ENCODE results near the gene OR6C68. TPM values are rescaled to one million over a fixed set of nuclear protein-coding genes. Genes with fewer than 3 reads are reported as not detected.
"Not testable (repeated sequence)": the region's sequence is repeated elsewhere in the genome, so short reads cannot be mapped to it uniquely, and the experiment has no call there.

Gene OR6C68
- total and polyA plus RNA-seq, 9 donors, result not detected

DNA sequence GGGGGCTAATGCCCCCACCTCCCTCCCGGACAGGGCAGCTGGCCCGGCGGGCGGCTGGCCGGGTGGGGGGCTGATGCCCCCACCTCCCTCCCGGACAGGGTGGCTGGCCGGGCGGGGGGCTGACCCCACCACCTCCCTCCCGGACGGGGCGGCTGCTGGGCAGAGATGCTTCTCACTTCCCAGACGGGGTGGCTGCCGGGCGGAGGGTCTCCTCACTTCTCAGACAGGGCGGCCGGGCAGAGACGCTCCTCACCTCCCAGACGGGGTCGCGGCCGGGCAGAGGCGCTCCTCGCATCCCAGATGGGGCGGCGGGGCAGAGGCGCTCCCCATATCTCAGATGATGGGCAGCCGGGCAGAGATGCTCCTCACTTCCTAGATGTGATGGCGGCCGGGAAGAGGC, 13.0 kb upstream of the OR6C68 start:
- not testable (repeated sequence) for H3K9me3 ChIP-seq (replicated peaks; ENCODE audit: control insufficient read depth, low read depth, low read length); DNase-seq; H3K36me3 ChIP-seq (ENCODE audit: control insufficient read depth, insufficient read depth, low read length); H3K27me3 ChIP-seq (ENCODE audit: control insufficient read depth, insufficient read depth, low read length); H3K27ac ChIP-seq (ENCODE audit: low read length); H3K4me3 ChIP-seq (ENCODE audit: low read length); H3K4me1 ChIP-seq (ENCODE audit: control insufficient read depth, insufficient read depth, low read length)
- 97% methylated on average over 5 of the region's 29 CpGs for WGBS (ENCODE audit: insufficient coverage)

DNA sequence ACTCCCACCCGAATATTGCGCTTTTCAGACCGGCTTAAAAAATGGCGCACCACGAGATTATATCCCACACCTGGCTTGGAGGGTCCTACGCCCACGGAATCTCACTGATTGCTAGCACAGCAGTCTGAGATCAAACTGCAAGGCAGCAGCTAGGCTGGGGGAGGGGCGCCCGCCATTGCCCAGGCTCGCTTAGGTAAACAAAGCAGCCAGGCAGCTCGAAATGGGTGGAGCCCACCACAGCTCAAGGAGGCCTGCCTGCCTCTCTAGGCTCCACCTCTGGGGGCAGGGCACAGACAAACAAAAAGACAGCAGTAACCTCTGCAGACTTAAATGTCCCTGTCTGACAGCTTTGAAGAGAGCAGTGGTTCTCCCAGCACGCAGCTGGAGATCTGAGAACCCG, 7.9 kb upstream of the OR6C68 start:
- H3K4me1 ChIP-seq (ENCODE audit: control insufficient read depth, insufficient read depth, low read length); H3K27ac ChIP-seq (ENCODE audit: low read length); H3K27me3 ChIP-seq (ENCODE audit: control insufficient read depth, insufficient read depth, low read length); DNase-seq; H3K9me3 ChIP-seq (replicated peaks; ENCODE audit: control insufficient read depth, low read depth, low read length); H3K36me3 ChIP-seq (ENCODE audit: control insufficient read depth, insufficient read depth, low read length); H3K4me3 ChIP-seq (ENCODE audit: low read length): not testable (repeated sequence)
- WGBS (ENCODE audit: insufficient coverage), result no CpG with 5 or more reads among the region's 13 CpGs

DNA sequence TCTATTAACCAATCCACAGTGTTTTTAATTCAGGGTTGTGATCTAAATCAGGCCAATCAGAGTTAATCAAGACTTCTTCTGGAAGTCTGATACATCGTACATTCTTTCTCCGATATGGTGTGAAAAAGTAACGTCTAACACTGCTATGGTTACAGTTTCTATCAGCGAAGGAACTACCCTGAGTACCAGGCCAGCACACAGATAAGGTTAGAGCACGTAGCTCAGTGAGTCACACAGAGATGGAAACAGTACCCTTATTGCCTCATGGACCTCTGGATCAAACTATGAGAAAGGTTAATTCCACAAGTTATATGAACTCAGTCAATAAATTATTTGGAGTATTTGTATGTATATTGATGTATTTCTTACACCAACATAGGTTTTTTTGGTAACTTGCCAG, 3.3 kb downstream of the OR6C68 start:
- no peak overlapping the region for H3K4me3 ChIP-seq (ENCODE audit: low read length)
- whole genome bisulfite sequencing (ENCODE audit: insufficient coverage), result 87% methylated on average over 5 of the region's 5 CpGs
- no peaks in the 10 kb centered on the region for H3K9me3 ChIP-seq (replicated peaks; ENCODE audit: control insufficient read depth, low read depth, low read length)
- no peaks in the 10 kb centered on the region for H3K4me1 ChIP-seq (ENCODE audit: control insufficient read depth, insufficient read depth, low read length)
- H3K36me3 ChIP-seq (ENCODE audit: control insufficient read depth, insufficient read depth, low read length), result no peaks in the 10 kb centered on the region
- no peaks in the 10 kb centered on the region for H3K27me3 ChIP-seq (ENCODE audit: control insufficient read depth, insufficient read depth, low read length)
- no peak overlapping the region for H3K27ac ChIP-seq (ENCODE audit: low read length)
- DNase-seq, result no peak

DNA sequence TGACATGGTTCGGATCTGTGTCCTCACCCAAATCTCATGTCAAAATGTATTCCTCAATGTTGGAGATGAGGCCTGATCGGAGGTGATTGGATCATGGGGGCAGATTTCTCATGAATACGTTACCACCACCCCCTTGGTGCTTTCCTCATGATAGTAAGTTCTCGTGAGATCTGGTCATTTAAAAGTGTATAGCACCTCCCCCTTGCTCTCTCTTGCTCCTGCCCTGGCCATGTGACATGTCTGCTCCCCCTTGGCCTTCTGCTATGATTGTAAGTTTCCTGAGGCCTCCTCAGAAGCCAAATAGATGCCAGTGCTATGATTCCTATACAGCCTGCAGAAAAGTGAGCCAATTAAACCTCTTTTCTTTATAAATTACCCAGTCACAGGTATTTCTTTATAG, 7.1 kb downstream of the OR6C68 start:
- H3K4me1 ChIP-seq (ENCODE audit: control insufficient read depth, insufficient read depth, low read length), result no peaks in the 10 kb centered on the region
- no peak overlapping the region for H3K4me3 ChIP-seq (ENCODE audit: low read length)
- H3K27me3 ChIP-seq (ENCODE audit: control insufficient read depth, insufficient read depth, low read length), result no peaks in the 10 kb centered on the region
- DNase-seq, result no peak
- H3K9me3 ChIP-seq (replicated peaks; ENCODE audit: control insufficient read depth, low read depth, low read length), result no peaks in the 10 kb centered on the region
- WGBS (ENCODE audit: insufficient coverage), result 86% methylated on average over 1 of the region's 4 CpGs
- H3K27ac ChIP-seq (ENCODE audit: low read length), result no peak overlapping the region
- H3K36me3 ChIP-seq (ENCODE audit: control insufficient read depth, insufficient read depth, low read length), result no peaks in the 10 kb centered on the region

DNA sequence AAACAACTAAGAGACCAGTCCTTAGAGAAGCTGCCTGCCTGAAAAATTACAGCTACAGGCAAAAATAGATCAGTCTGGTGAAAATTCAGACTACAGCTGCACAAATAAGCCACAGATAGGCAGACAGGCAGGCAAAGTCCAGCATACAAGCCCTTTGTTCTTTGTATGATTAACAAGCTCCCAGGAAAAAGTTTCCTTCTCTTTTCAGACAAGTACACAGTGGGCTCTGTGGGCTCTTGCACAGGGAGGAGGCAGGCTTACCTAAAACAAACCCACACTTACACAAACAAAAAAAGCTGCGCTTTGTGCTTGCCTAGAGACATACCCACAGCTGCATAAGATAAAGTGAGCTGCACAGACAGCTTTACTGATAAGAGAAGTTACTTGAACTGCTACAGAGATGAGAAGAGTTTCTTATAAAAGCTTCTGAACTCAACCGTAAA, 7.7 kb downstream of the OR6C68 start:
- H3K27me3 ChIP-seq (ENCODE audit: control insufficient read depth, insufficient read depth, low read length), result no peaks in the 10 kb centered on the region
- DNase-seq, result no peak
- H3K4me3 ChIP-seq (ENCODE audit: low read length), result no peak overlapping the region
- H3K4me1 ChIP-seq (ENCODE audit: control insufficient read depth, insufficient read depth, low read length), result no peaks in the 10 kb centered on the region
- no peak overlapping the region for H3K27ac ChIP-seq (ENCODE audit: low read length)
- no peaks in the 10 kb centered on the region for H3K9me3 ChIP-seq (replicated peaks; ENCODE audit: control insufficient read depth, low read depth, low read length)
- no peaks in the 10 kb centered on the region for H3K36me3 ChIP-seq (ENCODE audit: control insufficient read depth, insufficient read depth, low read length)
- no CpG with 5 or more reads among the region's 2 CpGs for WGBS (ENCODE audit: insufficient coverage)

DNA sequence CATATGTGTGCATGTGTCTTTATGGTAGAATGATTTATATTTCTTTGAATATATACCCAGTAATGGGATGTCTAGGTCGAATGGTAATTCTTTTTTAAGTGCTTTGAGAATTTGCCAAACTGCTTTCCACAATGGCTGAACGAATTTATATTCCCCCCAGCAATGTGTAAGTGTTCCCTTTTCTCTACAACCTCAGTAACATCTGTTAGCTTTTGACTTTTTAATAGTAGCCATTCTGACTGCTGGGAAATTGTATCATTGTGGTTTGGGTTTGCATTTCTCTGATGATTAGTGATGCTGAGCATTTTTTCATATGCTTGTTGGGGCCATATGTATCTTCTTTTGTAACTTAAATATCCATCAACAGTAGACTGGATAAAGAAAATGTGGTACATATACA, 9.4 kb downstream of the OR6C68 start:
- no peak overlapping the region for H3K4me3 ChIP-seq (ENCODE audit: low read length)
- no CpG with 5 or more reads among the region's 2 CpGs for WGBS (ENCODE audit: insufficient coverage)
- DNase-seq, result no peak
- no peaks in the 10 kb centered on the region for H3K9me3 ChIP-seq (replicated peaks; ENCODE audit: control insufficient read depth, low read depth, low read length)
- no peaks in the 10 kb centered on the region for H3K27me3 ChIP-seq (ENCODE audit: control insufficient read depth, insufficient read depth, low read length)
- no peak overlapping the region for H3K27ac ChIP-seq (ENCODE audit: low read length)
- no peaks in the 10 kb centered on the region for H3K4me1 ChIP-seq (ENCODE audit: control insufficient read depth, insufficient read depth, low read length)
- H3K36me3 ChIP-seq (ENCODE audit: control insufficient read depth, insufficient read depth, low read length), result no peaks in the 10 kb centered on the region

DNA sequence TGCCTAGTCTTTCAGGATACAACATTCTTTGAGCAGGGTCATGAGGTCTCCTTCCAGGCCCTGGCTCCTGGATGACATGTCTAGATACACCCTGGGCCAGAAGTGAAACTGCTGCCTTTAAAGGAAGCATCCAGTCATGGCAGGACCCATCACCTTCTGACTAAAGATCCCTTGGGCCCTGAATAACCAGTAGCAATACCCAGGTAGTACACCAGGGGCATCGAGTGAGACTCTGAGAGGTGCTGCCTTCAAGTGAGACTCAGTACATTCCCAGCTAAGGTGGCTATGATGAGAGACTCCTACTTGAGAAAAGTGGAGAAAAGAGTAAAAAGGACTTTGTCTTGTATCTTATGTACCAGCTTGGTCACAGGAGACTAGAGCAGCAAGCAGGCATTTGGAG, 23.5 kb downstream of the OR6C68 start:
- no peaks in the 10 kb centered on the region for H3K36me3 ChIP-seq (ENCODE audit: control insufficient read depth, insufficient read depth, low read length)
- no peaks in the 10 kb centered on the region for H3K4me1 ChIP-seq (ENCODE audit: control insufficient read depth, insufficient read depth, low read length)
- H3K4me3 ChIP-seq (ENCODE audit: low read length), result no peak overlapping the region
- H3K27ac ChIP-seq (ENCODE audit: low read length), result no peak overlapping the region
- no peaks in the 10 kb centered on the region for H3K27me3 ChIP-seq (ENCODE audit: control insufficient read depth, insufficient read depth, low read length)
- DNase-seq, result no peak
- H3K9me3 ChIP-seq (replicated peaks; ENCODE audit: control insufficient read depth, low read depth, low read length), result no peaks in the 10 kb centered on the region
- WGBS (ENCODE audit: insufficient coverage), result no CpG with 5 or more reads among the region's 1 CpG

DNA sequence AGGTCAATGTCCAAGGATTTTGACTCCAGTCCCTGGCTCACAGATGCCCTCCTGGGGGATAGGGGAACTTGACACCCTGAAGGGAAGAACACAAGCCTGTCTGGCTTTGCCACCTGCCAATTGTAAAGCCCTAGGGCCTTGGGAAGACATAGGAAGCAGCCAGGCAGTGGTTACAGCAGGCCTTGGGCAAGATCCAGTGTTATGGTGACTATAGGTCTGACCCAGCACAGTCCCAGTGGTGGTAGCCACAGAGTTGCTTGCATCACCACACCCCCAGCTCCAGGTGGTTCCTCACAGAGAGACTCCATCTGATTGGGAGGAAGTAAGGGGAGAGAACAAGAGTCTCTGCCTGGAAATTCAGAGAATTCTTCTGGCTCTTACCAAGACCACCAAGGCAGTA, 24.2 kb downstream of the OR6C68 start:
- no peak overlapping the region for H3K4me3 ChIP-seq (ENCODE audit: low read length)
- H3K27ac ChIP-seq (ENCODE audit: low read length), result no peak overlapping the region
- H3K4me1 ChIP-seq (ENCODE audit: control insufficient read depth, insufficient read depth, low read length), result no peaks in the 10 kb centered on the region
- H3K36me3 ChIP-seq (ENCODE audit: control insufficient read depth, insufficient read depth, low read length), result no peaks in the 10 kb centered on the region
- DNase-seq, result no peak
- no peaks in the 10 kb centered on the region for H3K9me3 ChIP-seq (replicated peaks; ENCODE audit: control insufficient read depth, low read depth, low read length)
- H3K27me3 ChIP-seq (ENCODE audit: control insufficient read depth, insufficient read depth, low read length), result no peaks in the 10 kb centered on the region

Other genes with a start within 250 kb of the OR6C68 start
- gene OR6C74, start 247.8 kb upstream of the OR6C68 start, total RNA-seq, result not detected
- gene OR6C74, start 247.8 kb upstream of the OR6C68 start, polyA plus RNA-seq (ENCODE audit: insufficient read depth in 1 of 8, insufficient read length in 8 of 8, low replicate concordance in 1 of 8), result not detected
- not detected for gene OR6C6, start 195.8 kb upstream of the OR6C68 start, total RNA-seq
- not detected for gene OR6C6, start 195.8 kb upstream of the OR6C68 start, polyA plus RNA-seq (ENCODE audit: insufficient read depth in 1 of 8, insufficient read length in 8 of 8, low replicate concordance in 1 of 8)
- not detected for gene OR6C1, start 178.0 kb upstream of the OR6C68 start, total RNA-seq
- gene OR6C1, start 178.0 kb upstream of the OR6C68 start, polyA plus RNA-seq (ENCODE audit: insufficient read depth in 1 of 8, insufficient read length in 8 of 8, low replicate concordance in 1 of 8), result not detected
- not detected for gene OR6C3, start 161.6 kb upstream of the OR6C68 start, total RNA-seq
- gene OR6C3, start 161.6 kb upstream of the OR6C68 start, polyA plus RNA-seq (ENCODE audit: insufficient read depth in 1 of 8, insufficient read length in 8 of 8, low replicate concordance in 1 of 8), result not detected
- not detected for gene OR6C75, start 129.4 kb upstream of the OR6C68 start, total RNA-seq
- gene OR6C75, start 129.4 kb upstream of the OR6C68 start, polyA plus RNA-seq (ENCODE audit: insufficient read depth in 1 of 8, insufficient read length in 8 of 8, low replicate concordance in 1 of 8), result under 1 TPM in 1 of 8 donors, not detected in 7; 0.06 TPM
- not detected for gene OR6C65, start 91.8 kb upstream of the OR6C68 start, total RNA-seq
- not detected for gene OR6C65, start 91.8 kb upstream of the OR6C68 start, polyA plus RNA-seq (ENCODE audit: insufficient read depth in 1 of 8, insufficient read length in 8 of 8, low replicate concordance in 1 of 8)
- not detected for gene OR6C76, start 66.1 kb upstream of the OR6C68 start, total RNA-seq
- not detected for gene OR6C76, start 66.1 kb upstream of the OR6C68 start, polyA plus RNA-seq (ENCODE audit: insufficient read depth in 1 of 8, insufficient read length in 8 of 8, low replicate concordance in 1 of 8)
- not detected for gene OR6C2, start 48.3 kb upstream of the OR6C68 start, total RNA-seq
- gene OR6C2, start 48.3 kb upstream of the OR6C68 start, polyA plus RNA-seq (ENCODE audit: insufficient read depth in 1 of 8, insufficient read length in 8 of 8, low replicate concordance in 1 of 8), result not detected
- not detected for gene OR6C70, start 22.2 kb upstream of the OR6C68 start, total RNA-seq
- gene OR6C70, start 22.2 kb upstream of the OR6C68 start, polyA plus RNA-seq (ENCODE audit: insufficient read depth in 1 of 8, insufficient read length in 8 of 8, low replicate concordance in 1 of 8), result not detected
- not detected for gene OR6C4, start 57.2 kb downstream of the OR6C68 start, total RNA-seq
- gene OR6C4, start 57.2 kb downstream of the OR6C68 start, polyA plus RNA-seq (ENCODE audit: insufficient read depth in 1 of 8, insufficient read length in 8 of 8, low replicate concordance in 1 of 8), result under 1 TPM in 1 of 8 donors, not detected in 7; 0.12 TPM
- gene OR2AP1, start 80.1 kb downstream of the OR6C68 start, total RNA-seq, result not detected
- gene OR2AP1, start 80.1 kb downstream of the OR6C68 start, polyA plus RNA-seq (ENCODE audit: insufficient read depth in 1 of 8, insufficient read length in 8 of 8, low replicate concordance in 1 of 8), result not detected
- gene OR10P1, start 144.5 kb downstream of the OR6C68 start, total RNA-seq, result not detected
- gene OR10P1, start 144.5 kb downstream of the OR6C68 start, polyA plus RNA-seq (ENCODE audit: insufficient read depth in 1 of 8, insufficient read length in 8 of 8, low replicate concordance in 1 of 8), result under 1 TPM in 1 of 8 donors, not detected in 7; 0.34 TPM
- gene ITGA7, start 215.5 kb downstream of the OR6C68 start, total RNA-seq, result 255 TPM
- gene ITGA7, start 215.5 kb downstream of the OR6C68 start, polyA plus RNA-seq (ENCODE audit: insufficient read depth in 1 of 8, insufficient read length in 8 of 8, low replicate concordance in 1 of 8), result 100 to 1,000 TPM; 195 to 461 (median 377) TPM
- gene BLOC1S1, start 223.7 kb downstream of the OR6C68 start, total RNA-seq, result 135 TPM
- gene BLOC1S1, start 223.7 kb downstream of the OR6C68 start, polyA plus RNA-seq (ENCODE audit: insufficient read depth in 1 of 8, insufficient read length in 8 of 8, low replicate concordance in 1 of 8), result 100 to 1,000 TPM in 7 of 8 donors, 10 to 100 TPM in 1; 97.2 to 133 (median 115) TPM
- gene RDH5, start 228.0 kb downstream of the OR6C68 start, total RNA-seq, result 22.0 TPM
- 10 to 100 TPM in 6 of 8 donors, 1 to 10 TPM in 2; 8.6 to 45.9 (median 17.9) TPM for gene RDH5, start 228.0 kb downstream of the OR6C68 start, polyA plus RNA-seq (ENCODE audit: insufficient read depth in 1 of 8, insufficient read length in 8 of 8, low replicate concordance in 1 of 8)
- gene CD63, start 236.6 kb downstream of the OR6C68 start, total RNA-seq, result 905 TPM
- 100 to 1,000 TPM; 751 to 916 (median 844) TPM for gene CD63, start 236.6 kb downstream of the OR6C68 start, polyA plus RNA-seq (ENCODE audit: insufficient read depth in 1 of 8, insufficient read length in 8 of 8, low replicate concordance in 1 of 8)